Astrocyte (in vitro differentiated cells and primary cell): Measurements from ENCODE around the gene PTPRCAP. TPM values are rescaled to one million over a fixed set of nuclear protein-coding genes. Genes with fewer than 3 reads are reported as not detected.

Experiments used
- DNase-seq: peaks from one replicate; pipeline ENCODE4 v3.0.0-alpha.2; 2010; ENCODE audit warnings: low read depth
- FAIRE-seq: peaks from 2 replicates; lab custom pipeline; 2011; peaks lifted over from hg19 to GRCh38; lab: Jason Lieb, UNC
- H2AFZ ChIP-seq: 2 replicates; pipeline ENCODE4 v1.6.0; 2012; ENCODE audit warnings: low read depth, low read length, inconsistent platforms
- H3K27ac ChIP-seq: 2 replicates; pipeline ENCODE4 v1.5.1; 2011; ENCODE audit warnings: low read depth, low read length, inconsistent platforms
- H3K27me3 ChIP-seq: 2 replicates; pipeline ENCODE4 v1.6.0; 2011; ENCODE audit warnings: low read length, inconsistent platforms; ENCODE audit not compliant: insufficient read depth
- H3K36me3 ChIP-seq: 2 replicates; pipeline ENCODE4 v1.5.1; 2011; ENCODE audit warnings: low read length, inconsistent platforms; ENCODE audit not compliant: insufficient read depth
- H3K4me1 ChIP-seq: 2 replicates; pipeline ENCODE4 v1.5.1; 2011; ENCODE audit warnings: low read length, inconsistent platforms; ENCODE audit not compliant: insufficient read depth
- H3K4me2 ChIP-seq: 2 replicates; pipeline ENCODE4 v1.6.0; 2012; ENCODE audit warnings: low read length, inconsistent platforms
- H3K4me3 ChIP-seq: 2 replicates; pipeline ENCODE4 v1.5.1; 2011; ENCODE audit warnings: low read depth, mild to moderate bottlenecking, low read length, inconsistent platforms; ENCODE audit not compliant: insufficient read depth
- H3K79me2 ChIP-seq: 2 replicates; pipeline ENCODE4 v1.6.0; 2012; ENCODE audit warnings: mild to moderate bottlenecking, low read length, inconsistent platforms; ENCODE audit not compliant: insufficient read depth
- H3K9ac ChIP-seq: 2 replicates; pipeline ENCODE4 v1.6.0; 2012; ENCODE audit warnings: mild to moderate bottlenecking, low read length, inconsistent platforms
- H3K9me3 ChIP-seq: 2 replicates; pipeline ENCODE4 v1.5.1; 2012; ENCODE audit warnings: low read depth, mild to moderate bottlenecking, low read length, inconsistent platforms; ENCODE audit not compliant: insufficient read depth
- H4K20me1 ChIP-seq: 2 replicates; pipeline ENCODE4 v1.6.0; 2012; ENCODE audit warnings: low read length, inconsistent platforms; ENCODE audit not compliant: insufficient read depth
- H3K27ac Mint-ChIP-seq: one replicate; pipeline ENCODE4 v1.8.0; 2021; ENCODE audit warnings: mild to moderate bottlenecking, mixed read lengths; ENCODE audit not compliant: unreplicated experiment
- H3K27me3 Mint-ChIP-seq: one replicate; pipeline ENCODE4 v1.8.0; 2021; ENCODE audit warnings: low read depth, mixed read lengths; ENCODE audit not compliant: unreplicated experiment
- H3K36me3 Mint-ChIP-seq: one replicate; pipeline ENCODE4 v1.8.0; 2021; ENCODE audit warnings: low read depth, mixed read lengths; ENCODE audit not compliant: unreplicated experiment
- H3K4me1 Mint-ChIP-seq: one replicate; pipeline ENCODE4 v1.8.0; 2021; ENCODE audit warnings: low read depth, mixed read lengths; ENCODE audit not compliant: unreplicated experiment
- H3K4me3 Mint-ChIP-seq: one replicate; pipeline ENCODE4 v1.8.0; 2021; ENCODE audit warnings: mild to moderate bottlenecking, moderate library complexity, mixed read lengths; ENCODE audit not compliant: unreplicated experiment
- H3K9me3 Mint-ChIP-seq: one replicate; pipeline ENCODE4 v1.8.0; 2021; ENCODE audit warnings: mild to moderate bottlenecking, mixed read lengths; ENCODE audit not compliant: unreplicated experiment
- EZH2 ChIP-seq: IDR thresholded peaks from 2 replicates; pipeline ENCODE4 v1.6.1; 2012; ENCODE audit warnings: mild to moderate bottlenecking, low read length, inconsistent platforms; ENCODE audit not compliant: insufficient read depth
- total RNA-seq: library from RNA; stranded (reverse); gene quantifications from 2 replicates; pipeline ENCODE4 v1.2.1, GENCODE V29; 2021
- TF ChIP-seq, protein P1 (sequence below): IDR thresholded peaks from 2 replicates; pipeline ENCODE4 v1.5.1; 2011; ENCODE audit warnings: low read depth, mild to moderate bottlenecking, inconsistent platforms, low read length, moderate library complexity; ENCODE audit not compliant: insufficient read depth

The PTPRCAP gene
- total RNA-seq, 1 donor from 2014 or later, result 1.7 TPM

DNA sequence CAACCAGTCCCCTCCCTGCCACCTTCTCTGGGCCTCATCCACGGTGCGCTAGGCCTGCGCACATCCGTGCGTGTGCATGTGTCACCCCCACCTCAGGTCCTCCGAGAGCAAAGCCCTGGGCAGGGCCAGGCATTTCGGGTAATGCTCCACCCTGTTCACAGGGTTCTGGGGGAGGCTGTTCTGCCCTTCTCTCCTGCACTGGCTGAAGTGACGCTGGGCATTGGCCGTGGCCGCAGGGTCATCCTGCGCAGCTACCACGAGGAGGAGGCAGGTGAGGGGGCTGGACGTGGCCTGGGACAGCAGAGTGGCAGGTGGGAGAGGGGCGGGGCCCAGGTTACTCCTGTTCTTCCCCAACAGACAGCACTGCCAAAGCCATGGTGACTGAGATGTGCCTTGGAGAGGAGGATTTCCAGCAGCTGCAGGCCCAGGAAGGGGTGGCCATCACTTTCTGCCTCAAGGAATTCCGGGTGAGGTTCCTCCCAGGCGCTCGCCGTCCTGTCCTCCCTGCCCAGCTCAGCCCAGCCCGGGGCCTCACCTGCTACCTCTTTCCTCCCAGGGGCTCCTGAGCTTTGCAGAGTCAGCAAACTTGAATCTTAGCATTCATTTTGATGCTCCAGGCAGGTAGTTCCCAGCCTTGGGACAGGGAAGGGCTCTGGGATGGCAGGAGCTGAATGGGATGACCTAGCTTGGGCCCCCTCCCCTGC is 41.8 kb downstream of the PTPRCAP start:
- Histone ChIP-seq H3K4me3 (no peak overlapping the region), H3K9me3 (no peaks in the 10 kb centered on the region), H4K20me1 (peaks cover 31% of the 10 kb centered on the region), H2AFZ (no peak overlapping the region), H3K27ac (no peak overlapping the region), H3K27me3 (no peaks in the 10 kb centered on the region), H3K36me3 (peaks cover 2% of the 10 kb centered on the region), H3K4me1 (peaks cover 19% of the 10 kb centered on the region), H3K4me2 (no peak overlapping the region), H3K79me2 (peaks cover 46% of the 10 kb centered on the region), H3K9ac (no peak overlapping the region)
- peaks cover 13% of the 10 kb centered on the region for H3K4me1 Mint-ChIP-seq
- FAIRE-seq (no peak), DNase-seq (no peak)
- H3K27ac Mint-ChIP-seq, result no peak overlapping the region
- TF ChIP-seq, protein P1, sequence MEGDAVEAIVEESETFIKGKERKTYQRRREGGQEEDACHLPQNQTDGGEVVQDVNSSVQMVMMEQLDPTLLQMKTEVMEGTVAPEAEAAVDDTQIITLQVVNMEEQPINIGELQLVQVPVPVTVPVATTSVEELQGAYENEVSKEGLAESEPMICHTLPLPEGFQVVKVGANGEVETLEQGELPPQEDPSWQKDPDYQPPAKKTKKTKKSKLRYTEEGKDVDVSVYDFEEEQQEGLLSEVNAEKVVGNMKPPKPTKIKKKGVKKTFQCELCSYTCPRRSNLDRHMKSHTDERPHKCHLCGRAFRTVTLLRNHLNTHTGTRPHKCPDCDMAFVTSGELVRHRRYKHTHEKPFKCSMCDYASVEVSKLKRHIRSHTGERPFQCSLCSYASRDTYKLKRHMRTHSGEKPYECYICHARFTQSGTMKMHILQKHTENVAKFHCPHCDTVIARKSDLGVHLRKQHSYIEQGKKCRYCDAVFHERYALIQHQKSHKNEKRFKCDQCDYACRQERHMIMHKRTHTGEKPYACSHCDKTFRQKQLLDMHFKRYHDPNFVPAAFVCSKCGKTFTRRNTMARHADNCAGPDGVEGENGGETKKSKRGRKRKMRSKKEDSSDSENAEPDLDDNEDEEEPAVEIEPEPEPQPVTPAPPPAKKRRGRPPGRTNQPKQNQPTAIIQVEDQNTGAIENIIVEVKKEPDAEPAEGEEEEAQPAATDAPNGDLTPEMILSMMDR, result no peak
- TF ChIP-seq EZH2, result no peak
- H3K36me3 Mint-ChIP-seq, result peaks cover 22% of the 10 kb centered on the region
- H3K9me3 Mint-ChIP-seq, result no peaks in the 10 kb centered on the region
- H3K27me3 Mint-ChIP-seq, result no peaks in the 10 kb centered on the region
- no peak overlapping the region for H3K4me3 Mint-ChIP-seq

DNA sequence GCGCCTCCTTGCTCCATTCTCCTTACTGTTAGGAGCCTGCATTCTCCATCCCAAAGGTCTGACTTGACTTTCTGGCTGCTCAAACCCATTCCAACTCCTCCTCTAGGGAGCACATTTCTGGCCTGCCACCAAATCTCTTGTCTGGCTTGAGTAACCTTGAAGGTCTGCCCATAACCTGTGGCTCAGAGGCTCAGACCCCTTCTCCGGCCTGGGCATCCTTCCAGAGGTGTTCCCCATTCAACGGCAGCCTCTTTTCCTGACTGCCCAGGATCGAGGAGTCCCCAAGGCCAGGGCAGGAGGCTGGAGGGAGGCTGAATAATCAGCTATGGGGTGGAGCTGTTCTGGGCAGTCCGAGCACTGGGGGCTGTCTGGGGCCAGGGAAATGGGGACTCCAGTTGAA is 43.5 kb downstream of the PTPRCAP start:
- H3K4me2 ChIP-seq, result no peak overlapping the region
- H3K27me3 Mint-ChIP-seq, result no peaks in the 10 kb centered on the region
- no peak overlapping the region for H2AFZ ChIP-seq
- no peaks in the 10 kb centered on the region for H3K9me3 ChIP-seq
- no peak for DNase-seq
- H3K4me1 ChIP-seq, result peaks cover 10% of the 10 kb centered on the region
- peaks cover 29% of the 10 kb centered on the region for H3K79me2 ChIP-seq
- no peak overlapping the region for H3K4me3 ChIP-seq
- no peaks in the 10 kb centered on the region for H3K27me3 ChIP-seq
- peaks cover 22% of the 10 kb centered on the region for H4K20me1 ChIP-seq
- no peak overlapping the region for H3K27ac Mint-ChIP-seq
- H3K4me1 Mint-ChIP-seq, result peaks cover 7% of the 10 kb centered on the region
- no peak overlapping the region for H3K27ac ChIP-seq
- peaks cover 16% of the 10 kb centered on the region for H3K36me3 Mint-ChIP-seq
- no peak for FAIRE-seq
- no peaks in the 10 kb centered on the region for H3K36me3 ChIP-seq
- TF ChIP-seq EZH2, result no peak
- TF ChIP-seq, protein P1, result no peak
- H3K9ac ChIP-seq, result no peak overlapping the region
- peak overlapping the region; percentile 70 for H3K4me3 Mint-ChIP-seq
- H3K9me3 Mint-ChIP-seq, result no peaks in the 10 kb centered on the region

DNA sequence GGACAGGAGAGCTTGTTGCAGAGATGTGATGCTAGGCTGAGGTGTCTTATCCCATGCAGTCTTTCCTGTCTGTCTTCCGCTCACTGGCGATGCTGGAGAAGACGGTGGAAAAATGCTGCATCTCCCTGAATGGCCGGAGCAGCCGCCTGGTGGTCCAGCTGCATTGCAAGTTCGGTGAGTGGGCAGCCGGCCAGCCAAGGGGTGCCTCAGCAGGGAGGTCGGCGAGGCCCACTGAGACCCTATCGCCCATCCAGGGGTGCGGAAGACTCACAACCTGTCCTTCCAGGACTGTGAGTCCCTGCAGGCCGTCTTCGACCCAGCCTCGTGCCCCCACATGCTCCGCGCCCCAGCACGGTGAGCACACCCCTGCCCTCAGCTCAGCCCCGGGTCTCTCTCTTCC is 44.0 kb downstream of the PTPRCAP start:
- TF ChIP-seq, protein P1, result no peak
- no peak for TF ChIP-seq EZH2
- Histone ChIP-seq H3K4me3 (no peak overlapping the region), H3K79me2 (peaks cover 24% of the 10 kb centered on the region), H3K9me3 (no peaks in the 10 kb centered on the region), H3K4me2 (no peak overlapping the region), H3K27ac (no peak overlapping the region), H4K20me1 (peaks cover 19% of the 10 kb centered on the region), H2AFZ (no peak overlapping the region), H3K36me3 (no peaks in the 10 kb centered on the region), H3K9ac (no peak overlapping the region), H3K4me1 (peaks cover 10% of the 10 kb centered on the region), H3K27me3 (no peaks in the 10 kb centered on the region)
- peaks cover 7% of the 10 kb centered on the region for H3K4me1 Mint-ChIP-seq
- no peak for FAIRE-seq
- H3K9me3 Mint-ChIP-seq, result no peaks in the 10 kb centered on the region
- H3K27ac Mint-ChIP-seq, result no peak overlapping the region
- H3K27me3 Mint-ChIP-seq, result no peaks in the 10 kb centered on the region
- peak overlapping the region; percentile 70 for H3K4me3 Mint-ChIP-seq
- DNase-seq, result no peak
- peaks cover 15% of the 10 kb centered on the region for H3K36me3 Mint-ChIP-seq
